Progenitor cell of endocrine pancreas (in vitro differentiated cells): ENCODE measurements around the gene ABCF2. TPM values are rescaled to one million over a fixed set of nuclear protein-coding genes. Genes with fewer than 3 reads are reported as not detected.

ENCODE experiments used
- DNase-seq: peaks from one replicate; pipeline ENCODE4 v3.0.0; 2021; ENCODE audit warnings: low spot score; ENCODE audit not compliant: unreplicated experiment
- H3K27ac Mint-ChIP-seq: 2 replicates; pipeline ENCODE4 v1.8.0; 2021; ENCODE audit warnings: mild to moderate bottlenecking, moderate library complexity, mixed read lengths
- H3K27me3 Mint-ChIP-seq: 2 replicates; pipeline ENCODE4 v1.8.0; 2021; ENCODE audit warnings: mixed read lengths
- H3K36me3 Mint-ChIP-seq: 2 replicates; pipeline ENCODE4 v1.8.0; 2022; ENCODE audit warnings: mixed read lengths; ENCODE audit not compliant: insufficient read depth
- H3K4me1 Mint-ChIP-seq: 2 replicates; pipeline ENCODE4 v1.8.0; 2021; ENCODE audit warnings: low read depth, mixed read lengths
- H3K4me3 Mint-ChIP-seq: 2 replicates; pipeline ENCODE4 v1.8.0; 2021; ENCODE audit warnings: low read depth, mild to moderate bottlenecking, moderate library complexity, mixed read lengths
- H3K9me3 Mint-ChIP-seq: 2 replicates; pipeline ENCODE4 v1.8.0; 2021; ENCODE audit warnings: low read depth, mixed read lengths
- CTCF ChIP-seq: fragments of 200-600 bp; sonication (generic); IDR thresholded peaks from one replicate; pipeline ENCODE4 v1.5.0; 2021; ENCODE audit warnings: antibody characterized with exemption, mild to moderate bottlenecking; ENCODE audit not compliant: unreplicated experiment
- total RNA-seq: library from RNA; stranded (reverse); gene quantifications from 2 replicates; pipeline ENCODE4 v1.2.1, GENCODE V29; 2021

The ABCF2 gene
- total RNA-seq, 1 donor from 2014 or later: 55.1 TPM

- no peak overlapping the region for H3K27ac Mint-ChIP-seq
- no peaks in the 10 kb centered on the region for H3K9me3 Mint-ChIP-seq
- no peak for TF ChIP-seq CTCF
- H3K36me3 Mint-ChIP-seq: no peaks in the 10 kb centered on the region
- peaks cover 54% of the 10 kb centered on the region for H3K27me3 Mint-ChIP-seq
- H3K4me3 Mint-ChIP-seq: no peak overlapping the region
- H3K4me1 Mint-ChIP-seq: no peaks in the 10 kb centered on the region
- DNase-seq: no peak
These were observed 48.2 kb downstream of the ABCF2 start for GRCh38 chr7:151178831-151179230.

GRCh38 chr7:151178236-151178635 lies 48.8 kb downstream of the ABCF2 start:
- no peaks in the 10 kb centered on the region for H3K36me3 Mint-ChIP-seq
- H3K27me3 Mint-ChIP-seq: peaks cover 59% of the 10 kb centered on the region
- no peak for TF ChIP-seq CTCF
- no peak overlapping the region for H3K27ac Mint-ChIP-seq
- no peak overlapping the region for H3K4me3 Mint-ChIP-seq
- no peak for DNase-seq
- no peaks in the 10 kb centered on the region for H3K9me3 Mint-ChIP-seq
- no peaks in the 10 kb centered on the region for H3K4me1 Mint-ChIP-seq

- H3K27me3 Mint-ChIP-seq: peaks cover 68% of the 10 kb centered on the region
- DNase-seq: no peak
- H3K9me3 Mint-ChIP-seq: peaks cover 2% of the 10 kb centered on the region
- H3K27ac Mint-ChIP-seq: no peak overlapping the region
- no peaks in the 10 kb centered on the region for H3K36me3 Mint-ChIP-seq
- TF ChIP-seq CTCF: no peak
- H3K4me3 Mint-ChIP-seq: no peak overlapping the region
- no peaks in the 10 kb centered on the region for H3K4me1 Mint-ChIP-seq
These were observed 49.7 kb downstream of the ABCF2 start for GRCh38 chr7:151177310-151177709.

GRCh38 chr7:151176401-151176800 lies 50.6 kb downstream of the ABCF2 start:
- no peak for TF ChIP-seq CTCF
- no peak for DNase-seq
- Mint-ChIP-seq H3K27me3 (peaks cover 69% of the 10 kb centered on the region), H3K4me1 (no peaks in the 10 kb centered on the region), H3K27ac (no peak overlapping the region), H3K36me3 (no peaks in the 10 kb centered on the region), H3K4me3 (no peak overlapping the region), H3K9me3 (peaks cover 2% of the 10 kb centered on the region)

- no peaks in the 10 kb centered on the region for H3K36me3 Mint-ChIP-seq
- no peak overlapping the region for H3K27ac Mint-ChIP-seq
- no peak for TF ChIP-seq CTCF
- H3K4me3 Mint-ChIP-seq: no peak overlapping the region
- peaks cover 2% of the 10 kb centered on the region for H3K9me3 Mint-ChIP-seq
- H3K27me3 Mint-ChIP-seq: peaks cover 74% of the 10 kb centered on the region
- no peak for DNase-seq
- H3K4me1 Mint-ChIP-seq: no peaks in the 10 kb centered on the region
These were observed 51.2 kb downstream of the ABCF2 start for GRCh38 chr7:151175793-151176311.
